ENCODE results near the gene LRSAM1. TPM values are rescaled to one million over a fixed set of nuclear protein-coding genes. Genes with fewer than 3 reads are reported as not detected.

The LRSAM1 gene
- total RNA-seq, 1 donor from 2014 or later: 30.1 TPM

GRCh38 chr9:127502706-127503378, 51.5 kb downstream of the LRSAM1 start:
- DNase-seq (ENCODE audit: low read depth): no peak
- TF ChIP-seq CTCF (IDR thresholded peaks at IDR 0.05; ENCODE audit: insufficient read depth, low read length, poor library complexity, severe bottlenecking): no peak

GRCh38 chr9:127503379-127503921, 52.1 kb downstream of the LRSAM1 start:
- Histone ChIP-seq H3K36me3 (ENCODE audit: control insufficient read depth, insufficient read depth, low read length) (peaks cover 11% of the 10 kb centered on the region), H3K4me3 (ENCODE audit: low read depth, low read length) (no peak overlapping the region), H3K27me3 (ENCODE audit: control insufficient read depth, insufficient read depth, low read length) (no peaks in the 10 kb centered on the region)
- TF ChIP-seq CTCF (IDR thresholded peaks at IDR 0.05; ENCODE audit: insufficient read depth, low read length, poor library complexity, severe bottlenecking): no peak
- no peak for DNase-seq (ENCODE audit: low read depth)

More at GRCh38 chr9:127502706-127503378, 51.5 kb downstream of the LRSAM1 start:
- Histone ChIP-seq H3K4me3 (ENCODE audit: low read depth, low read length) (no peak overlapping the region), H3K36me3 (ENCODE audit: control insufficient read depth, insufficient read depth, low read length) (peaks cover 9% of the 10 kb centered on the region), H3K27me3 (ENCODE audit: control insufficient read depth, insufficient read depth, low read length) (no peaks in the 10 kb centered on the region)

GRCh38 chr9:127503947-127504886, 52.9 kb downstream of the LRSAM1 start:
- peaks cover 14% of the 10 kb centered on the region for H3K36me3 ChIP-seq (ENCODE audit: control insufficient read depth, insufficient read depth, low read length)
- TF ChIP-seq CTCF (IDR thresholded peaks at IDR 0.05; ENCODE audit: insufficient read depth, low read length, poor library complexity, severe bottlenecking): peak; percentile 90
- H3K4me3 ChIP-seq (ENCODE audit: low read depth, low read length): no peak overlapping the region
- no peaks in the 10 kb centered on the region for H3K27me3 ChIP-seq (ENCODE audit: control insufficient read depth, insufficient read depth, low read length)
- no peak for DNase-seq (ENCODE audit: low read depth)

- Histone ChIP-seq H3K27me3 (ENCODE audit: control insufficient read depth, insufficient read depth, low read length) (no peaks in the 10 kb centered on the region), H3K4me3 (ENCODE audit: low read depth, low read length) (no peak overlapping the region), H3K36me3 (ENCODE audit: control insufficient read depth, insufficient read depth, low read length) (peaks cover 14% of the 10 kb centered on the region)
- no peak for DNase-seq (ENCODE audit: low read depth)
- TF ChIP-seq CTCF (IDR thresholded peaks at IDR 0.05; ENCODE audit: insufficient read depth, low read length, poor library complexity, severe bottlenecking): no peak
Observed at GRCh38 chr9:127504887-127505251, 53.6 kb downstream of the LRSAM1 start.

GRCh38 chr9:127505396-127506116, 54.2 kb downstream of the LRSAM1 start:
- peaks cover 14% of the 10 kb centered on the region for H3K36me3 ChIP-seq (ENCODE audit: control insufficient read depth, insufficient read depth, low read length)
- no peak for DNase-seq (ENCODE audit: low read depth)
- no peaks in the 10 kb centered on the region for H3K27me3 ChIP-seq (ENCODE audit: control insufficient read depth, insufficient read depth, low read length)
- no peak overlapping the region for H3K4me3 ChIP-seq (ENCODE audit: low read depth, low read length)
- TF ChIP-seq CTCF (IDR thresholded peaks at IDR 0.05; ENCODE audit: insufficient read depth, low read length, poor library complexity, severe bottlenecking): peak; percentile 69

Data from kidney epithelial cell (primary cell).